GM18907 (cell line): ENCODE results near the gene CACNA1C.

Experiments
- ATAC-seq: cut with Tn5 transposase; IDR thresholded peaks from one replicate; pipeline ENCODE4 v1.9.1; 2021; ENCODE audit warnings: mild to moderate bottlenecking, moderate library complexity; ENCODE audit not compliant: unreplicated experiment

The CACNA1C gene

GRCh38 chr12:2533036-2533435 lies 480.2 kb downstream of the CACNA1C start:
- no peak for ATAC-seq

- no peak for ATAC-seq
Observed at GRCh38 chr12:2535583-2536204, 482.9 kb downstream of the CACNA1C start.

- no peak for ATAC-seq
Observed at GRCh38 chr12:2536724-2537123, 483.9 kb downstream of the CACNA1C start.

- no peak for ATAC-seq
Observed at GRCh38 chr12:2537868-2538541, 485.2 kb downstream of the CACNA1C start.

- no peak for ATAC-seq
Observed at GRCh38 chr12:2539938-2540337, 487.2 kb downstream of the CACNA1C start.

GRCh38 chr12:2540535-2540941 lies 487.8 kb downstream of the CACNA1C start:
- ATAC-seq = no peak

- ATAC-seq = no peak
Observed at GRCh38 chr12:2541631-2542204, 488.9 kb downstream of the CACNA1C start.

- no peak for ATAC-seq
Observed at GRCh38 chr12:2543801-2544200, 491.0 kb downstream of the CACNA1C start.

GRCh38 chr12:2544230-2544629 lies 491.4 kb downstream of the CACNA1C start:
- ATAC-seq = no peak

GRCh38 chr12:2547273-2548044 lies 494.7 kb downstream of the CACNA1C start:
- no peak for ATAC-seq

- ATAC-seq = no peak
Observed at GRCh38 chr12:2548081-2548480, 495.3 kb downstream of the CACNA1C start.

- ATAC-seq = no peak
Observed at GRCh38 chr12:2550561-2551411, 498.0 kb downstream of the CACNA1C start.

- ATAC-seq = no peak
Observed at GRCh38 chr12:2551412-2551900, 498.7 kb downstream of the CACNA1C start.

- no peak for ATAC-seq
Observed at GRCh38 chr12:2552000-2552756, 499.4 kb downstream of the CACNA1C start.

GRCh38 chr12:2553388-2554126 lies 500.8 kb downstream of the CACNA1C start:
- ATAC-seq = no peak

- no peak for ATAC-seq
Observed at GRCh38 chr12:2555487-2556082, 502.8 kb downstream of the CACNA1C start.

- no peak for ATAC-seq
Observed at GRCh38 chr12:2557597-2557996, 504.8 kb downstream of the CACNA1C start.

- no peak for ATAC-seq
Observed at GRCh38 chr12:2559931-2560330, 507.1 kb downstream of the CACNA1C start.

- ATAC-seq = no peak
Observed at GRCh38 chr12:2560356-2560755, 507.6 kb downstream of the CACNA1C start.
